Measurements from ENCODE around the gene TTLL7.
A peak's percentile ranks its signal among the peaks of the same experiment; 100 is the strongest.

DNA sequence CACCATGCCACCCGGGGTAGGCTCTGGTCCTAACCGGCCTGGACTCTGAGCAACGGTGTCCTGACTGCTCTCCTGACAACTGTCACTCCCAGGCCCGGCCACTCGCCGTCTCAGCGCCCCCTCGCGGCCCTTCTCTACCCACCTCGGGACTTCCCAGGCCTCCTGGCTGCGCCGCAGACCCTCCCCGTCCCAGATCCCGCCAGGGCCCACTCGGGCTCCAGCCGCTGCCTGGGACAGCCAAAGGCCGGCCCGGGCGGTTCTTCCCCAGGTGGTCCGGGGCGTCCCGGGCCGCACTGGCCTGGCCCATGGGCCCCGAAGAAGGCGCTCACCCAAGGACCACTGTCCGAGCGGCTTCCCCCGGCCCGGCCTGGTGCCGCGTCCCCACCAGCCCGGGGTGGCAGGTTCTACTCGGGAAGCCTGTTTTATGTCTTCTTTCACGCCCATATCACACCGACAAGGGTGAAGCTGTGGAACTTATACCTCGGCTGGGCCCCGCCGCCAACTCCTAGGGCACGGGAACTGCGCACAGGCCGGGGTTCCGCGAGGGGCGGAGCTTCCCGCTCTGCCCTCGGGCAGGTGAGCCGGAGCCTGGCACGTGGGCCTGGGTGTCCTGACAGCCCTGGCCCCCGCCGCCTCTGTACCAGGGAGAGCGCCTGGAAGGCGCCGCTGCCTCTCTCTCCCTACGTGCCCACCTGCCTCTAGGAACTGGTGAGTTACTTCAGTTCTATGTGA lies 138.3 kb downstream of the TTLL7 start:
- TF ChIP-seq, protein P1, sequence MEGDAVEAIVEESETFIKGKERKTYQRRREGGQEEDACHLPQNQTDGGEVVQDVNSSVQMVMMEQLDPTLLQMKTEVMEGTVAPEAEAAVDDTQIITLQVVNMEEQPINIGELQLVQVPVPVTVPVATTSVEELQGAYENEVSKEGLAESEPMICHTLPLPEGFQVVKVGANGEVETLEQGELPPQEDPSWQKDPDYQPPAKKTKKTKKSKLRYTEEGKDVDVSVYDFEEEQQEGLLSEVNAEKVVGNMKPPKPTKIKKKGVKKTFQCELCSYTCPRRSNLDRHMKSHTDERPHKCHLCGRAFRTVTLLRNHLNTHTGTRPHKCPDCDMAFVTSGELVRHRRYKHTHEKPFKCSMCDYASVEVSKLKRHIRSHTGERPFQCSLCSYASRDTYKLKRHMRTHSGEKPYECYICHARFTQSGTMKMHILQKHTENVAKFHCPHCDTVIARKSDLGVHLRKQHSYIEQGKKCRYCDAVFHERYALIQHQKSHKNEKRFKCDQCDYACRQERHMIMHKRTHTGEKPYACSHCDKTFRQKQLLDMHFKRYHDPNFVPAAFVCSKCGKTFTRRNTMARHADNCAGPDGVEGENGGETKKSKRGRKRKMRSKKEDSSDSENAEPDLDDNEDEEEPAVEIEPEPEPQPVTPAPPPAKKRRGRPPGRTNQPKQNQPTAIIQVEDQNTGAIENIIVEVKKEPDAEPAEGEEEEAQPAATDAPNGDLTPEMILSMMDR (IDR thresholded peaks at IDR 0.05): peak; percentile 63 to 71 (median 68)
- TF ChIP-seq POLR2A (IDR thresholded peaks at IDR 0.05): no peak

All from tibial nerve (tissue), 3 donors.